ENCODE results near the gene TSPO.

The TSPO gene

DNA sequence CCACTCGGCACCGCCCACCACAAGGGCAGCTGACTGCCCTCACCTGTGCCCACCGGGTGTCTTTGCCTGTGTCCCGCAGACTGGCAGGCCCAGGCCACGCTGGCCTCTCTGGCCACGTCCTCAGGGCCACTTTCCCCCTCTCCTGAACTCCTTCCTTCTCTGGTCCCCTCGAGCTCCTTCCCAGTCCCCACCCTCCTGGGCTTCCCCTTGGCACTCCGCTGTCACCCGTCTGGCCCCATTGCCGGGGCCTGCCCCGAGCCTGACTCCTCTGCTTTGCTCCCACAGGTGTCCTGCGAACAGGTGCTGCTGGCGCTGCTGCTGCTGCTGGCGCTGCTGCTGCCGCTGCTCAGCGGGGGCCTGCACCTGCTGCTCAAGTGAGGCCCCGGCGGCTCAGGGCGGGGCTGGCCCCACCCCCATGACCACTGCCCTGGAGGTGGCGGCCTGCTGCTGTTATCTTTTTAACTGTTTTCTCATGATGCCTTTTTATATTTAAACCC, 22.4 kb upstream of the TSPO start:
- TF ChIP-seq, protein P1, sequence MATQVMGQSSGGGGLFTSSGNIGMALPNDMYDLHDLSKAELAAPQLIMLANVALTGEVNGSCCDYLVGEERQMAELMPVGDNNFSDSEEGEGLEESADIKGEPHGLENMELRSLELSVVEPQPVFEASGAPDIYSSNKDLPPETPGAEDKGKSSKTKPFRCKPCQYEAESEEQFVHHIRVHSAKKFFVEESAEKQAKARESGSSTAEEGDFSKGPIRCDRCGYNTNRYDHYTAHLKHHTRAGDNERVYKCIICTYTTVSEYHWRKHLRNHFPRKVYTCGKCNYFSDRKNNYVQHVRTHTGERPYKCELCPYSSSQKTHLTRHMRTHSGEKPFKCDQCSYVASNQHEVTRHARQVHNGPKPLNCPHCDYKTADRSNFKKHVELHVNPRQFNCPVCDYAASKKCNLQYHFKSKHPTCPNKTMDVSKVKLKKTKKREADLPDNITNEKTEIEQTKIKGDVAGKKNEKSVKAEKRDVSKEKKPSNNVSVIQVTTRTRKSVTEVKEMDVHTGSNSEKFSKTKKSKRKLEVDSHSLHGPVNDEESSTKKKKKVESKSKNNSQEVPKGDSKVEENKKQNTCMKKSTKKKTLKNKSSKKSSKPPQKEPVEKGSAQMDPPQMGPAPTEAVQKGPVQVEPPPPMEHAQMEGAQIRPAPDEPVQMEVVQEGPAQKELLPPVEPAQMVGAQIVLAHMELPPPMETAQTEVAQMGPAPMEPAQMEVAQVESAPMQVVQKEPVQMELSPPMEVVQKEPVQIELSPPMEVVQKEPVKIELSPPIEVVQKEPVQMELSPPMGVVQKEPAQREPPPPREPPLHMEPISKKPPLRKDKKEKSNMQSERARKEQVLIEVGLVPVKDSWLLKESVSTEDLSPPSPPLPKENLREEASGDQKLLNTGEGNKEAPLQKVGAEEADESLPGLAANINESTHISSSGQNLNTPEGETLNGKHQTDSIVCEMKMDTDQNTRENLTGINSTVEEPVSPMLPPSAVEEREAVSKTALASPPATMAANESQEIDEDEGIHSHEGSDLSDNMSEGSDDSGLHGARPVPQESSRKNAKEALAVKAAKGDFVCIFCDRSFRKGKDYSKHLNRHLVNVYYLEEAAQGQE (IDR thresholded peaks at IDR 0.05; ENCODE audit: low read depth), result no peak
- TF ChIP-seq EP300 (IDR thresholded peaks at IDR 0.05; ENCODE audit: borderline replicate concordance) (peak; percentile 45; the same call in 1 of the 2 replicates), EGR1 (IDR thresholded peaks at IDR 0.05) (no peak), CREB1 (IDR thresholded peaks at IDR 0.05; ENCODE audit: low read depth) (no peak), FOXM1 (IDR thresholded peaks at IDR 0.05; ENCODE audit: borderline replicate concordance, low read depth) (no peak), TCF12 (IDR thresholded peaks at IDR 0.05; ENCODE audit: low read depth) (peak; percentile 97), RAD21 (IDR thresholded peaks at IDR 0.05; ENCODE audit: low read depth) (no peak; the same call in 1 of the 2 replicates), YY1 (IDR thresholded peaks at IDR 0.05; ENCODE audit: low read depth) (no peak), TEAD4 (IDR thresholded peaks at IDR 0.05) (peak; percentile 7; the same call in 1 of the 2 replicates), NFIC (IDR thresholded peaks at IDR 0.05) (peak; percentile 60), CEBPB (IDR thresholded peaks at IDR 0.05) (no peak), ZBTB7A (IDR thresholded peaks at IDR 0.05; ENCODE audit: low read depth) (peak; percentile 60; the same call in 1 of the 2 replicates), TAF1 (IDR thresholded peaks at IDR 0.05; ENCODE audit: low read depth) (no peak)
- TF ChIP-seq, protein P2, sequence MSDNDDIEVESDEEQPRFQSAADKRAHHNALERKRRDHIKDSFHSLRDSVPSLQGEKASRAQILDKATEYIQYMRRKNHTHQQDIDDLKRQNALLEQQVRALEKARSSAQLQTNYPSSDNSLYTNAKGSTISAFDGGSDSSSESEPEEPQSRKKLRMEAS (IDR thresholded peaks at IDR 0.05), result peak; percentile 59
- TF ChIP-seq, protein P3, sequence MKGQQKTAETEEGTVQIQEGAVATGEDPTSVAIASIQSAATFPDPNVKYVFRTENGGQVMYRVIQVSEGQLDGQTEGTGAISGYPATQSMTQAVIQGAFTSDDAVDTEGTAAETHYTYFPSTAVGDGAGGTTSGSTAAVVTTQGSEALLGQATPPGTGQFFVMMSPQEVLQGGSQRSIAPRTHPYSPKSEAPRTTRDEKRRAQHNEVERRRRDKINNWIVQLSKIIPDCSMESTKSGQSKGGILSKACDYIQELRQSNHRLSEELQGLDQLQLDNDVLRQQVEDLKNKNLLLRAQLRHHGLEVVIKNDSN (IDR thresholded peaks at IDR 0.05), result 0 out of 2 replicates have a peak, but pooled peaks have one; percentile 33

DNA sequence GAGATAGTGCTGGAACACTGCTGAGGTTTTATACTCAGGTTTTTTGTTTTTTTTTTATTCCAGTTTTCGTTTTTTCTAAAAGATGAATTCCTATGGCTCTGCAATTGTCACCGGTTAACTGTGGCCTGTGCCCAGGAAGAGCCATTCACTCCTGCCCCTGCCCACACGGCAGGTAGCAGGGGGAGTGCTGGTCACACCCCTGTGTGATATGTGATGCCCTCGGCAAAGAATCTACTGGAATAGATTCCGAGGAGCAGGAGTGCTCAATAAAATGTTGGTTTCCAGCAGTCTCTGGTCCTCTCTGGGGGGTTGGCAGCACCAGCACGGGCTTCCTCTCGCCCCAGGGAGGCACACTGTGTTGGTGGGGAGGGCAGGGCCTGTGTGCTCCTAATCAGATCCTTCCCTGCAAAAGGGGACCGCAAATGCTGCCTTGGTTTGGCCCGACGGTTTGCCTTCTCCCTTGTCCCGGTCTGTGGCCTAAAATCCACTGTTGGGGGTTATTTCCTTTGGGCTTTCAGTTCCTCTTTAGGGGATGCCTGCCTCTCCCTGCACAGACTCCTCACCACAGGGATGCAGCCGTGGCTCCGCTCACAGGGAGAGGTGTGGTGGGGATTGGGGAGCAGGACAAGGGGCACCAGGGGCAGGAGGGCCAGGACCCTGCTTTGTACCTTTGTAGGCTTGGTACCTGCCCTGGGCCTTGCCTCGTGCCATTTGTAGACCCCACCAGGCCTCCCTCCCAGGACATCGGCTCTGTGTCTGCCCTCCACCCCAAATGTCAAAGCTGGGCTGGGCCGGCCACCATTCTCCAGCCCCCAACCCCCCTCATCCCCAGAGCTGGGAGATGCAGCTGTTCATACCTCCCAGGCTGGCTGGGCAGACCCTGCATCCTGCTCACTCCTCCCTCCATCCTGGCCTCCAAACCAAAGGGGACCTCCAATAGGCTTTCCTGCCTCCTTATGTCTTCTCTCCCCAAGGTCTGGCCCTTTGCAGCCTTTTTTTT, 21.6 kb upstream of the TSPO start:
- no peak for TF ChIP-seq YY1 (IDR thresholded peaks at IDR 0.05; ENCODE audit: low read depth)
- TF ChIP-seq, protein P2 (IDR thresholded peaks at IDR 0.05), result 0 out of 2 replicates have a peak, but pooled peaks have one; percentile 5
- peak; percentile 12; the same call in 1 of the 2 replicates for TF ChIP-seq TCF12 (IDR thresholded peaks at IDR 0.05; ENCODE audit: low read depth)
- TF ChIP-seq EP300 (IDR thresholded peaks at IDR 0.05; ENCODE audit: borderline replicate concordance), result no peak
- TF ChIP-seq TEAD4 (IDR thresholded peaks at IDR 0.05), result peak; percentile 38; the same call in 1 of the 2 replicates
- TF ChIP-seq ZBTB7A (IDR thresholded peaks at IDR 0.05; ENCODE audit: low read depth), result peak; percentile 29; the same call in 1 of the 2 replicates

DNA sequence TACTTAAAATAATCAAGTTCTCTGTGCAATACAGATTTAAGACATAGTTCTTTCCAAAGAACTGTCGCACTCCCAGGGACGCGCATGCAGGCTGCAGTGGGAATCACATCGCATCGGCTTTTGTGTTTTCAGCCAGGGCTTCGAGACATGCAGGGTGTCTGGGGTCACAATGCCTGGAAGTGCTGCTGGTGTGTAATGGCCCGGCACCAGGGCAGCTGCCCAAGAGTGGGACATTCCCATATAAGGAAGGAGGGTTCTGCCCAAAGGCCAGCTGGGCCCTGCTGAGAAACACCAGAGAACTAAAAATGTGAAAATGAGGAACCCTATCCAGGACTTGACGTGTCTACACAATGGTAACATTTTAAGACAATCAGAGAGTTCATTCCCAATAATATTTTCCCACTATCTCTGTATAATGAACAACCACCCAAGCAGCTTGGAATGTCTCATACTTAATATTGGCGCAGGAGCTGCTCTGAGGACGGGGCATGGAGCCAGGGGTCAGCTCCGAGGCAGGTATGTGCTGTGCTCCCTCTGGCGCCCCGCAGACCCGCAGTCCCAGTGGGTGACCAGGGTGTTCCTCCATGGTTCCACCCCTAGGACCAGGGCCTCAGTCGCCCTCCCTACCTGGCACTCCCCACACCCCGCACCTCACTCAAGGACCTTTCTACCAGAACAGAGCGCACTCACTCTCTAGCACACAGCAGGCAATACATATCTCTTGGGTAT, 19.4 kb upstream of the TSPO start:
- TF ChIP-seq, protein P1 (IDR thresholded peaks at IDR 0.05; ENCODE audit: low read depth), result no peak
- TF ChIP-seq, protein P2 (IDR thresholded peaks at IDR 0.05), result no peak
- TF ChIP-seq TEAD4 (IDR thresholded peaks at IDR 0.05) (no peak), TAF1 (IDR thresholded peaks at IDR 0.05; ENCODE audit: low read depth) (no peak), YY1 (IDR thresholded peaks at IDR 0.05; ENCODE audit: low read depth) (no peak), CREB1 (IDR thresholded peaks at IDR 0.05; ENCODE audit: low read depth) (no peak), ZBTB7A (IDR thresholded peaks at IDR 0.05; ENCODE audit: low read depth) (no peak), EGR1 (IDR thresholded peaks at IDR 0.05) (no peak), FOXM1 (IDR thresholded peaks at IDR 0.05; ENCODE audit: borderline replicate concordance, low read depth) (no peak), RAD21 (IDR thresholded peaks at IDR 0.05; ENCODE audit: low read depth) (no peak), NFIC (IDR thresholded peaks at IDR 0.05) (no peak), TCF12 (IDR thresholded peaks at IDR 0.05; ENCODE audit: low read depth) (no peak), EP300 (IDR thresholded peaks at IDR 0.05; ENCODE audit: borderline replicate concordance) (no peak), CEBPB (IDR thresholded peaks at IDR 0.05) (no peak)
- TF ChIP-seq, protein P3 (IDR thresholded peaks at IDR 0.05), result no peak

DNA sequence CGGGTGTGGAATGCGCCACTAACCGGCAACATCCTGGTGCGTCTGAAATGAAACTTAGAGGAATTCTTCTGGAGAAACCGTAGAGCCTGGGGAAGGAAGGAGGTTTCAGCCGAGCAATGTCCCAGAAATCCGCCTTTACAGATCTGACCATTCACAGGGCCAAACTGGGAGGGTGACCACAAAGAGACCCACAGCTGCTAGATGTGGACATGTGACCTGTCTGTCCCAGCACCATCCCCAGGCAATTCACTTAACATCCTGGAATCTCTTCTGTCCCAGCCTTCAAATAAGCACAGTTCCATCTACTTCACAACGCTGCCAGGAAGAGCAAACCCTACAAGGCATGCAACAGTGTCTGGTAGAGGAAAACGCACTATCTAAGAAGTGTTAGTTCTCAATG, 18.0 kb upstream of the TSPO start:
- TF ChIP-seq RAD21 (IDR thresholded peaks at IDR 0.05; ENCODE audit: low read depth) (no peak), NFIC (IDR thresholded peaks at IDR 0.05) (no peak), FOXM1 (IDR thresholded peaks at IDR 0.05; ENCODE audit: borderline replicate concordance, low read depth) (no peak), EP300 (IDR thresholded peaks at IDR 0.05; ENCODE audit: borderline replicate concordance) (no peak), CEBPB (IDR thresholded peaks at IDR 0.05) (no peak), EGR1 (IDR thresholded peaks at IDR 0.05) (no peak), TAF1 (IDR thresholded peaks at IDR 0.05; ENCODE audit: low read depth) (no peak)
- TF ChIP-seq, protein P1 (IDR thresholded peaks at IDR 0.05; ENCODE audit: low read depth), result no peak
- TF ChIP-seq, protein P2 (IDR thresholded peaks at IDR 0.05), result no peak
- TF ChIP-seq, protein P3 (IDR thresholded peaks at IDR 0.05), result no peak
